HG02938 (cell line): ENCODE results near the gene NOSTRIN.
A peak's percentile ranks its signal among the peaks of the same experiment; 100 is the strongest.
"Not testable (repeated sequence)": the region's sequence is repeated elsewhere in the genome, so short reads cannot be mapped to it uniquely, and the experiment has no call there.

Experiments
- ATAC-seq: cut with Tn5 transposase; IDR thresholded peaks from one replicate; pipeline ENCODE4 v1.9.1; 2021; ENCODE audit warnings: mild to moderate bottlenecking, moderate library complexity; ENCODE audit not compliant: unreplicated experiment

NOSTRIN gene

DNA sequence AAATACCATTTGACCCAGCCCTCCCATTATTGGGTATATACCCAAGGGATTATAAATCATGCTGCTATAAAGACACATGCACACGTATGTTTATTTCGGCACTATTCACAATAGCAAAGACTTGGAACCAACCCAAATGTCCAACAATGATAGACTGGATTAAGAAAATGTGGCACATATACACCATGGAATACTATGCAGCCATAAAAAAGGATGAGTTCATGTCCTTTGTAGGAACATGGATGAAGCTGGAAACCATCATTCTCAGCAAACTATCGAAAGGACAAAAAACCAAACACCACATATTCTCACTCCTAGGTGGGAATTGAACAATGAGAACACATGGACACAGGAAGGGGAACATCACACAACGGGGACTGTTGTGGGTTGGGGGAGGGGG lies 68.4 kb downstream of the NOSTRIN start:
- not testable (repeated sequence) for ATAC-seq

DNA sequence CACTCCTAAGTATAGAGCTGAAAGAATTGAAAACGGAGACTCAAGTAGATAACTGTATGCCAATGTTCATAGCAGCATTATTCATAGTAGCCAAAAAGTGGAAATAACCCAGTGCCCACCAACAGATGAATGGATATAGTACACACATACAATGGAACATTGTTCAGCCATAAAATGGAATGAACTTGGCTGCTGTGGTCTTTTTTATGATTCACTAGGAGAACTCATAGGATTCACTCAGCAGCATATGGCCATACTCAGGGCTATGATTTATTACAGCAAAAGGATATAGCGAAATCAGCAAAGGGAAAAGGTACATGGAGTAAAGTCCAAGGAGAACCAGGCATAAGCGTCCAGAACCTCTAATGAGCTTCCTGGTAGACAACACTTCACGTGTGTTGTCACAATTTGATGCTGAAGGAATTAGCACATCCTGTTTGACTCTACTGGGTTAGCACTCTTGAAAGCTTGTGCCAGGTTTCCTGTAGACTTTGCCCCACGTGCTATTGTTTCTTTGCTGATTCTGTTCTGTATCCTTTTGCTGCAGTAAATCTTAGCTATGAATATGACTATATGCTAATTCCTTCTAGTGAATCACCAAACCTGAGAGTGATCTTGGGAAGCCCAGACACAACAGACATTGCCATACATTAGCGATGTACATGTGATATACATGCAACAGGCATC lies 72.1 kb downstream of the NOSTRIN start:
- ATAC-seq: no peak

DNA sequence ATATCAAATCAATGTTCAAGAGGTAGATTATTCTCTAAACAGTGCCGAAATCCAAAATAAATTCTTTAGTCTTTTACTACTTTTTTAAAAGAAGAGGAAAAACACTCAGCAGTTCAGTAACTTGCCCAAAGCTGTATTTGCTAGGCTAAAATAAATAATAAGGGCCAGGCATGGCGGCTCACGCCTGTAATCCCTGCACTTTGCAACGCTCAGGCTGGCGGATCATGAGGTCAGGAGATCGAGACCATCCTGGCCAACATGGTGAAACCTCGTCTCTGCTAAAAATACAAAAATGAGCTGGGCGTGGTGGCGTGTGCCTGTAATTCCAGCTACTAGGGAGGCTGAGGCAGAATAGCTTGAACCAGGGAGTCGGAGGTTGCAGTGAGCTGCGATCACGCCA lies 79.7 kb downstream of the NOSTRIN start:
- ATAC-seq: not testable (repeated sequence)

DNA sequence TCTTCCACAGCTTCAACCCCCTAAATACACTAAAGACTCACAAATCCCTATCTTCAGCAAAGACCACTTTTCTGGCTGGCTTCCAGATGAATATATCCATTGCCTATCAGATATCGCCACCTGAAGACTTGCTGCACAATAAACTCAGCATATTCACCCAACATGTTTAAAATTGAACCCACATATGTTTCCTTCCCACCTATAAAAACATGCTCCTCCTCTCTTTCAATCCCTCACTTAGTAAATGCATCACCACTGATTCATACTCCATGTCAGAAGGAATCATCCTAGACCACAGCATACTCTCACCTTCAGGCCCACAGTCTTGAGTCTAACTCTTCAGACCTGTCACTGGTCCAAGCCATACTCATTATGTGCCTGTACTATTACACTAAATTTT lies 82.5 kb downstream of the NOSTRIN start:
- ATAC-seq: no peak

DNA sequence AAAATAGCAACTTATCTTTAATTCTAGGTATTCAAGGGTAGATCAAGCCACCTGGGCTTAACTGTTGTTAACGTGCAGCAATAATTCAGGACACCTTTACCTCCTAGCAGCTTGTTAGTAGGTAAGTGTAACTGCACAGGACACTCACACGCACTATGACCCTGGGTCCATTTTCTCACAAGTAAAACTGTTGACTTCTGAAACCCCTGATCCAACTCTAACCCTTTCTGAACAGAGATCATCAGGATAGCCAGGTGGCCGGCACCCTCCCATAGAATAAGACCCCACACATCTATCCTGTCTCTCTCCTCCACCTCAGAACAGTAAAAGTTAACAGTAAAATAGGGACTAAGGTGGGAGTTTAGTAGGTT lies 87.2 kb downstream of the NOSTRIN start:
- ATAC-seq: no peak

DNA sequence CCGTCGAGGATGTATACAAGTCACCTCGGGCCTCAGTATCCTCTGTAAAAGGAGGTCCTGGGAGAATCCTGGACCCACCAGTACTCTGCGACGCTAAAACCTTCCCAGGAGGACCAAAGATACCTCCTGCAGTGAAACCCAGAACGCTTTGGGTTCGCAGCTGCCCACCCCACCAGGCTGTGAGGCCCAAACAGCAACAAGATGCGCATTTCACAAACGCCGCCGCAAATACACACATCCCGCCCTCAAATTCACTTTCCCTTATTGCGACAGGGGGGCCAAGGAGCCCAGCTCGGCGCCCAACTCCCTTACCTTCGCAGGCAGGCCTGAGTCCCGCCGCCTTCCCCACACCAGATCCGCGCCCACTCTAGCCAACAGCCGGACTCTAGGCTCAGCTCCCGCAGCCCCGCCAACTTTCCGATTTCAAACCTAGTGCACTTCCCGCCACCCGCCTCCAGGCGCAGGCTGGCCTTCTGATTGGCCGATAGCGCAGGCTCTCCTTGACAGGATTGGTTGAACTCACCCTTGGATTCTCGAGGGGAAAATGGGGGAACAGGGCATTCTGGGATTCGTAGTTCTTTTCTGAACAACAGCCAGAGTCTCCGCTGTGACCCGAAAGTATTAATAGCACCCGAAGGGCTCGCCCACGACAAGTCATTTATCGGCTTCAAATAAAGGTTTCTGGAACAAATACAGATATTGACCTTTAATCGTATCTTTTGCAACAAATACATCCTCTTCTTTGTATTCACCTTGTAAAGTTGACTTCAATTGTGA lies 87.8 kb downstream of the NOSTRIN start, which contains the start of gene SPC25:
TSS of gene SPC25 (minus strand) at position 425 of the 777 bp plus-strand sequence. CDS start 911 bp downstream, outside the sequence.
- ATAC-seq: peak; percentile 100

DNA sequence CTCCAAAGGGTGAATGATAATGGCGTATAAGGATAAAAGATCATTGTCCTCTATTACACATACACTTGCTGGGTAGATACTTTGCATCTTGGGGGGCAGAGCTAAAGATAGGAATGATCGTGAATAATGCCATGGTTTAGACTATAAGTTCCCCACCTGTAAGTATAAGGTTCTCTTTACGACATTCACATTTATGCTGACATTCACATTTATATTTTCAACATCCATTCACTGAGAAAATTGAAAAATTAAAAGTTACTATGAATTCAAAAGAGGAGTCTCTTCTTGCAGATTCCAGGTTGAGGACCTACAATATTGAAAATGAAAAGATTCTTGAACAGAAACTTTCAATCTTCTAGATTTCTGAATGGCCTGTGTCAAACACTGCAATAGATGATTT lies 89.9 kb downstream of the NOSTRIN start:
- ATAC-seq: no peak

DNA sequence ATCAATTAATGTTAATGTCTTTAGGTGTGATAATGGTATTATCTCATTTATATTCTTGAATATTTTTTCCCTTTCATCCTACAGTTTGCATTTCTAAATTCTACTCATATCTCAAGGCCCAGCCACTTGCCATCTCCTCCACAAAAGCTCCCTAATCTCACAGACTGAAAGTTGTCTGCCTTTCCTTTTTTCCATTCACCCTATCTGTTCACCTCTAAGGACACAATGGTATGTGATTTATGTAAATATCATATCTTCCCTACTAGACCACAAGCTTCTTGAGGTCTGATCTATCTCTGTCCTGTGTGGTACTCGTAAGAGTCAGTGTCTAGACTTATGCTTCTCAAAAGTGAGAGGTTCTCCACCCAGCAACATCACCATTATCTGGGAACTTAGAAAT lies 91.7 kb downstream of the NOSTRIN start:
- ATAC-seq: no peak

DNA sequence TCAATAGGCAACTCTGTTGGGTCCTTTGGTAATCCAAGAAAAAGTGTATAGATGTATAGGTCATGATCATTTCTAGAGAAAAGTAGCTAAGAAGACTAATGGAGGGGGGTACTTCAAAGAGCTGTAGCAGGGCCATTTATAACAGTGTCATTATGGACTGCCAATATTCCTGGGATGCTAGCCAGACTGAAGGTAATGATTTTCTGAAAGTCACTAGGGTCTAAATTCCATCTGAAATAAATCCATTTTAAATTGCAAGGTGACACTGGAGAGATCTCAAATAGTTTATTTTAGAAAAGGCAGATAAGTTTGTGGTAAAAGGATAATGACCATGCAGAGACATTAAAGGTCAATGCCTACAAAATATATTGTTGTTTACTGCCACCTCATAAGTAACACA lies 92.3 kb downstream of the NOSTRIN start:
- ATAC-seq: no peak

DNA sequence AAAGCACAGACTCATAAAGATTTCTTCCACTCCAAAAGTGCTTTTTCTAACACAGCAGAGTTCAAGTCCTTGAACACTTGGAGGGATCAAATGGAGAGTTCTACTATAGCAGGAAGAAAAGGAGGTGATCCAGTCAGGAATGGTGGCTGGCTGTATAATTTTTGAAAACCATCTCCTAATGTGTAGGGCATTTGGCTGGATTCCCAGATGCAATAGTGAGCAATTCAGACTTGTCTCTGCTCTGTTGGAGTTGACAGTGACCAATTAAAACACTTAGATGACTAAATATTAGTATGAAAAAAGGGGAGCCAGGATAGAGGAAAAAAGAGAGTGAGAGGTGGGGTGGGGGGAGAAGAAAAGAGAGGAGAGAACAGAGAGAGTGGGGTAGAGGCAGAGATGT lies 93.3 kb downstream of the NOSTRIN start:
- ATAC-seq: no peak

DNA sequence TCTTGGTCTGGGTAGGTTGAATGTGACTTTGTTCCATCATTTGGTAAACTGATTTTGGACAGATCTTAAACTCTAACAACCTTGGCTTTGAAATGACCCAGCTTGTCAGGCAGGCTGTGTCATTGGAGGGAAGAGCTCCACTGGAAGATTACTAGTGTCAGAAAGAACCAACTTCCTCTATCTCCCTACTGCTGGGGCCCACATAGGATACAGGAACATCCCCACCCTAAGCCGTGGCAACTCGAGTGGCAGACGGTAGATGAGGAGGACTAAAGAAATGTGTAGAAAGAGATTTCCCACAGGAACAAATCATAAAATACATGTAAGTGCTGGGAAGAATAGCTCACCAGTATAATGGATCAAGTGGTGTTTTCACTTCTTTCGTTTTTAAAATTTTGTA lies 94.3 kb downstream of the NOSTRIN start:
- no peak for ATAC-seq

DNA sequence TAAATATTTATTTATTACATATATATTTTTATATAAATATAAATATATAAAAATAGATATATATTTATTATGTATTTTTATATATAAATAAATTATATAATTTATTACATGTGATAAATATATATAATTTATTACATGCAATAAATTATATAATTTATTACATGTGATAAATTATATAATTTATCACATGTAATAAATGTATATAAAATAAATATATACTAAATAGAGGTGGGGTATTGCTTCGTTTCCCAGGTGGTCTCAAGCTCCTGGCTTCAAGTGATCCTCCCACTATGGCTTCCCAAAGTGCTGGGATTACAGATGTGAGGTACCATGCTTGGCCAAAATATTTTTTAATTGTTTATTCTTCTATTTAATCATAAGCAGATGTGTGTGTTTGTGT lies 95.0 kb downstream of the NOSTRIN start:
- no peak for ATAC-seq

DNA sequence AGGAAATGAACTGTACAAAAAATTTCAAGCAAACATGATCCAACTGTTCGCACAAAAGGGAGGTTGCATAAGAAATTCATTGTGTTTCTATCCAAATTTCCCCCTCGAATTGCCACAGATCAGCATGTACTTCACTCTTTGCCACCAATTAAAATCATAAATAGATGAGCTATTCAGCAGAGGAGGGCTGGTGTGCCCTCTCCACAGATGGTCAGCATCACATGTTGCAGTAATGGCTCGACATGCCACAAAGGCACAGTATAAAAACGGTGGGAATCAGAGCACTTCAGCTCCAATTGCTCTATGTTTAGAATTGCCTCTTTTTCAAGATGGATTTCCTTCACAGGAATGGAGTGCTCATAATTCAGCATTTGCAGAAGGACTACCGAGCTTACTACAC lies 98.6 kb downstream of the NOSTRIN start, which contains the start of gene G6PC2:
TSS of gene G6PC2 (plus strand) at position 289 of the 400 bp plus-strand sequence. CDS start at position 330, 41 bp downstream.
- no peak for ATAC-seq

DNA sequence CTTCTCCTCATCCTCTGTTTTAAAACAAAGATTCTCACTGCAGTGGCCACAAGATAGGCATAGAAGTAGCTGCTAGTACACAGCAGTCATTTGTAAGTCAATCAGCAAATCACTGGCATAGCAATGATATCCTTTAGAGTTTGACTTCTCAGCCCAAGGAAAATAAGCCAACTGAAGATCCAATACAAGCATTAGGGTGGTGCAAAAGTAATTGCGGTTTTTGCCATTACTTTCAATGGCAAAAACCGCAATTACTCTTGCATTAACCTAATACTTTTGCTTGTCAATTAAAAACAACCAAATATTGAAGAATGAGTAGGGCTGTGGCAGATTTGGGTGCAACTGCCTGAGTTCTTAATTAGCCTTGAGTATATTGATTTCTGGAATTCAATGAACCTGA lies 101.5 kb downstream of the NOSTRIN start:
- ATAC-seq: no peak

DNA sequence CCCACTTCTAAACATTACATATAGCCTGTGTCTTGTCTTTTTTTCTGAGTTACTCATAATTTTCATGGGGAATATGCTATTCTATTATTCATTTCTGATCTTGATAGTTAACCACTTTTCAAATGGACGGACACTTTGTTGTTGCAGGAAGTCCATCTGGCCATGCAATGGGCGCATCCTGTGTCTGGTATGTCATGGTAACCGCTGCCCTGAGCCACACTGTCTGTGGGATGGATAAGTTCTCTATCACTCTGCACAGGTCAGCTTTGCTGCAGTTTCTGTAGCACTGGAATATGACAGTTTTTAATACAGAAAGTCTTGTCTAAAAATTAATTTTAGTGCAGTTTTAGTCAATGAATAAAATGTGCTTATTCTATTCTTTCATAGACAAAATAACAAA lies 101.9 kb downstream of the NOSTRIN start:
- ATAC-seq: no peak

DNA sequence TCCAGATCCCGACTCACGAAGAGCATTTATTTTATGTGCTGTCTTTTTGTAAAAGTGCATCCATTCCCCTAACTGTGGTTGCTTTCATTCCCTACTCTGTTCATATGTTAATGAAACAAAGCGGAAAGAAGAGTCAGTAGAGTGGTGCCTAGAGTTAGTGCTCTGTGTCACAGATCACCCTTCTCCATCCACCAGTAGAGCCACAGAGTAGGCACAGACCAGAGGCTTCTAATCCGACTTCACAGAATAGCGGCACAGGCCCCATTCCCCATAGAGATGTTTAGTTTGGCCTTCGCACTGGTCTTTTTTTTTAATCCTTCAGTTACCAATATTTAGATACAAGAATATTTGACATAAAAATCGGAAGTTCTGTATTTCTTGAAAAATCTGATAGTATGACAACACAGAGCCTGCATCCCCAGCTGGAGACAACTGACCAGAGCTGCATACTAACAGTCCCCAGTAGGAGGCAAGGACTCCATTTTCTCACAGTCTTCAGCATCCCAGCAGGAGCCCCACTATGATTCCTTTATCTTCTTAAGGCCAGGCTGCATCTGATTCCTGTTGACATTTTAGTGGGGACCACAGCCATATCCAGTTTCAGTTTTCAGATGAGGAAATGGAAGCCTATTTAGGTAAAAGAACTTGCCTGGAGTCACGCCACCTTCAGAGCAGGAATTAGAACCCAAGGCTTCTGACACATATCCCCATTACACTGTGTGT lies 105.7 kb downstream of the NOSTRIN start:
- ATAC-seq: no peak

DNA sequence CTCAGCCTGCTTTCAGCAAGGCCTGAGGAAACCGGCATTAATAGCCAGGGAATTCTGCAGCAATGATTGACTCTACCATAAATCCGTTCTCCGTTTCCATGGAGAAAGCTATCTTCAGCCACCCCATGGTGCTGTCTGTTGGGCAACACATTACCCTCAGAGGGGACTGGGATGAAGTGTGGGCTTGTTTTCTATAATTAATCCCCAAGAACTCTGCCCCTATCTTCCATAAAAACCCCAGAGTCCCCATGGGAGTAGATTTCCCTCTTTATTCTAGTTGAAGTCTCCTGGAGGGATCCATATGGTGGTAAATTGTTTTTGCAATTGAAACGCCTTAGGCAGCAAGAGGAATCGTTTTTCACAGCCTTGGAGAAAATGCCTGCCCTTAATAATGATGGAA lies 107.9 kb downstream of the NOSTRIN start:
- ATAC-seq: no peak

DNA sequence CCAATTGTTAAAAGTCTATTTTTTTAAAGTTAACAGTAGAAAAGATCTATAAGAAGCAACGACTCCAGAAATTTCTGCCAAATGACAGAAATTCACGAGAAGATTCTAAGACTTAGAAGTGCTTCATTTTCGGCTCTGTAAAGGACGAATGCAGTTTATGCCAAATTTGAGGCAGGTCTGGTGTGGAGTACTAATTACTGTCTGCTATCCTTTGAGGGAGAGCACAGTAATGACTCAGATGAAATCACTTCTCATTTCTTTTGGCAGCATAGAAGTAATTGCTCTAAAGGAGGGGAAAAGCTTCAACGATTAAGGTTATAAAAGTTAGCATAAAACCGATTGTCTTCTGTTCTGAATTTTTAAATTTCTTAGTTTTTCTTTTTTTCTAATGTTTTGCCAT lies 110.0 kb downstream of the NOSTRIN start:
- no peak for ATAC-seq

DNA sequence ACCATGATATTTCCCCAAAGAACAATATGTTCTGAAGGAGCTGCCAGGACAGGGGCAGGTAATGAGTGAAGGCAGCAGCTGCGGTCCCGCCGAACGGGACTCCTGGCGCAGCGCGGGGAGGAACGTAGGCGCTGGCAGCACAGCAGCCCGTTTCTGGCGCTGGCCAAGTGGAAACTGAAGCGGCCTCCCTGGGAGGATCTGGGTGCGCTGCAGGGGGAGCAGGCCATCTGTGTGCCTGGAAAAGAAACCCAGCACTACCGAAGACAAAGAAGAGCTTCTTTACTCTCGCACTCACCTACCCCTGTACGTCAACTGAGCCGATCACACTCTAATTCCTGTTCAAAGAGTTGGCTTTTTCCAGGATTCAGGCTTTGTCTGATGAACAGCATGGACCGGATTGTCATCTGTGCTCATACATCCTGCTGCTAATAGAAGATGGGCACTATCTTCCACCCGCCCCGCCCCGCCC lies 110.5 kb downstream of the NOSTRIN start:
- ATAC-seq: no peak

DNA sequence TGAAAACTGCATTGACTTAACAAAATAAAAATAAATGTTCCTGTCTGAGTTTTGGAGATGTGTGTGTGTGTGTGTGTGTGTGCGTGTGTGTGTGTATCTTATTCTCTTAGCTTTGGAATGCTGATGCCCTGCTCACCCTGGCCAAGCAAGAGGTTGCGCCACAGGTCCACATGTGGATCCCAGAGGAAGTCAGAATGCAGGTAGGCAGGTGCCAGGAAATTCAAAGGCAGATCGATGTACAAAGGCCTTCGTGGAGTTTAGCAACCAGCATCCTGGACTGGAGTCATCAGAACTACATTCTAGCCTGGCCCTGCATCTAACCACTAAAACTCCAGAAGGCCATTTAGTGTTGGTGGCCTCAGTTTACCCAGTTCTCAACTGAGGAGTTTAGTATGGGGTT lies 111.1 kb downstream of the NOSTRIN start:
- no peak for ATAC-seq
